Neural progenitor cell (in vitro differentiated cells): ENCODE results near the gene ELOVL2.

Experiments used
- CTCF ChIP-seq: fragments of 200-600 bp; sonication (generic); IDR thresholded peaks from 2 replicates; pipeline ENCODE4 v1.5.1; 2017; ENCODE audit warnings: antibody characterized with exemption, mild to moderate bottlenecking
- EZH2 ChIP-seq: fragments of 200-600 bp; sonication (generic); IDR thresholded peaks from 2 replicates; pipeline ENCODE4 v1.6.1; 2017; ENCODE audit warnings: antibody characterized with exemption, mild to moderate bottlenecking, moderate library complexity
- EZH2phosphoT487 ChIP-seq: fragments of 200-600 bp; sonication (generic); IDR thresholded peaks from 2 replicates; pipeline ENCODE4 v1.6.1; 2017; ENCODE audit warnings: antibody characterized with exemption

- TF ChIP-seq EZH2phosphoT487 (no peak), EZH2 (no peak), CTCF (no peak)
These were observed 18.6 kb upstream of the ELOVL2 start for GRCh38 chr6:11062715-11063114.
